UCSD-AML1 (cell line): Measurements from ENCODE around the gene ZFPM1.

Source experiments
- DNase-seq: peaks from one replicate; lab custom pipeline; 2025; ENCODE audit not compliant: unreplicated experiment; lab: John Stamatoyannopoulos, UW

Gene ZFPM1

DNA sequence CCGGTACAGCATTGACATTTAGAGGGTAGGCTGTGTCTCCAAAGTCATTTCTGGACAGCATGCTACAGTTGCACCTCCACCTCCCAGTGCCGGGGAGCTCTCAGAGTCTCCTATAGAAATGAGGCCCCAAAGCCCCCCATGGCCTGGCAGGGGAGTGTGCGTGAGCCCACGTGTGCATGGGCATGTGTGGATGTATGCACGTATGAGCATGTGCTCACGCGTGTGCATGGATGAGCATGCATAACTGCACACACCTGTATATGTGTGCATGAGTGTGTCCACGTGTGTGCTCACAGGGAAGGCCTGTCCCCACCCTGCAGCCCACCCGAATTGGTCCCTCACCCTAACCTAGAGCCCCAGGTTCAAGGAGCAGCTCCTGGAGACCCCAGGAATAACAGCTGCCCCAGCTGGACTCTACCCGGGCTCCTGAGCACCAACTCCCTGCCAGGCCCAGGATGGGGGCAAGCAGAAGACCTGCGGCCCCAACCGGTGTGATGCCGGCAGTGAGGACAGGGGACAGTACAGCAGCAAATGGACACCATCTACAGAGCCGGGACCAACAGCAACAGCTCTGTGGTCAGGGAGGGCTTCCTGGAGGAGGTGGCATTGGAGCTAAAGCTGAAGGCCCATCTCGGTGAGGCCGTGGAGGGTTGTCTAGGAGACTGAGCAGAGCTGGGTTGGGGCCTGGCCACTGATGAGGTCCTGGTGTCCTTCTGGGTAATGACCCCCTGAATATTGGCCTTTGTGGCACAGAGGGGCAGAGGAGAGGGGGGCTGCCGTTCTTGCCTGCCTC is 35.2 kb upstream of the ZFPM1 start:
- DNase-seq, result no peak

DNA sequence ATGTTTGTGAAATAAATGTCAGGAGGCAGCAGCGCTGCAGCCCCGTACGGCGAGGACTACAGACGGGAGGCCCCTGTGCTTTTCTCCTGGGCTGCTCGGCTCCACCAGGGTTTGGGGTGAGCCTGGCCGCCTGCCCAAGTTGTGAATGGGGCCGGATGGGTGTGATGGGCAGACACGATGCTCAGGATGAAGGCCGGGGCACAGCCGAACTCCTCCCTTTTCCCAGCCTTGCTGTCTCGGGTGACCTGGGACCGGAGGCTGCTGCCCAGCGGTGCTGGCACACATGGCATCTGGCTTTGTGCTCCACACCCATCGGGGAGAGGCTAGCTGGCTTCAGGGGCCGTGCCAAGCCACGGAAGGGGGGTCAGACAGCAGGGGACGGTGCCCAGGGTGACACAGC is 34.2 kb upstream of the ZFPM1 start:
- no peak for DNase-seq

DNA sequence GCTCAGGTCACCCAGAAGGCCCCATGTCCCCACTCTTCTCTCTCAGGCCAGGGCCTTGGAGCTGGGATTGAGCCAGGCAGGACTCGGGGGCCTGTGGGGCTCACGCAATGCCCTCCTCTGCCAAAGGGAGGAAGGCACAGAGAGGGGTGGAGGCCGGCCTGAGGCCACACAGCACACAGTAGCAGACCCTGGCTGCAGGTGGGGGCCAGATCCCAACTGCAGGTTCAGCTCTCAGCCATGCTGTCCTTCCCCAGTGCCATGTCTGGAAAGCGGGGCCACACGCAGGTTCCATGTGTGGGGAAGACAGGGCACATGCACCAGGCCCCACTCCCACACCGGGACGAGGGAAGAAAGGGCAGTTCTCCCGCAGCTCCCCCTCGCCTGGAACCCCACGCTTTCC is 33.3 kb upstream of the ZFPM1 start:
- DNase-seq, result no peak

DNA sequence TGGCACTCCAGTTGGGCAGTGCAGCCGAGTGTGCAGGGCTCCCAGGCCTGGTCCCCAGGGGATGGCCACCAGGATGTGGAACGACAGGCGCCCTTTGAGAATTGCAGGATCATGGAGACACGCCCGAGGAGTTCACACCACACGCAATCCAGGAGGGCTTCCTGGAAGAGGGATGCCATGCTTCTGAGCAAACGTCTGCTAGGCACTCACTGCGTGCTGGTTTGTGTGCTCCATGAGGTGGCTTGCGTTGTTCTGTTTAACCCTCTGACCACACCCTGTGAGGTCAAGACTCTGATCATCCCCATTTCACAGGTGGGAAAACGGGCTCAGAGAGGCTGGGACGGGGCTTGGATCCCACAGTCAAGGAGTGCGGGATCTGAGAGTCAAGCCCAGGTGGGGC is 32.6 kb upstream of the ZFPM1 start:
- DNase-seq, result no peak

DNA sequence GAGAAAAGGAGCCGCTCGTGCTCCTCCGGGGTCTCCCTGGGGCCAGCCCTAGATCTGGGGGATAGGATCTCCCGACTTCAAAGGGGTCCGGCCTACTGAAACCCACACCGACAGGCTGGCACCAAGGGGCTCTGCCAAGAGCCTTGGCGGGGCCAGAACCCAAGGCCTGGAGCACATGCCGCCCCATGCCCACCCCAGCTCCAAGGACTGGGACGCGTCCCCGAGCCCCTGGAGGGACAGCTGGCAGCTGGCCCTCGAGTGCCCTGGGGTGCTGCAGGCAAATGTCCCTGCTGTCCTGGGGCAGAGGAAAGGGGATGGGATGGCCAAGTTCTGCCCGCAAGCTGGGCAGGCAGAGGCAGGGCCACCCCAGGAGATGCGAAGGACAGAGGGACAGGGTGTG is 31.8 kb upstream of the ZFPM1 start:
- no peak for DNase-seq

DNA sequence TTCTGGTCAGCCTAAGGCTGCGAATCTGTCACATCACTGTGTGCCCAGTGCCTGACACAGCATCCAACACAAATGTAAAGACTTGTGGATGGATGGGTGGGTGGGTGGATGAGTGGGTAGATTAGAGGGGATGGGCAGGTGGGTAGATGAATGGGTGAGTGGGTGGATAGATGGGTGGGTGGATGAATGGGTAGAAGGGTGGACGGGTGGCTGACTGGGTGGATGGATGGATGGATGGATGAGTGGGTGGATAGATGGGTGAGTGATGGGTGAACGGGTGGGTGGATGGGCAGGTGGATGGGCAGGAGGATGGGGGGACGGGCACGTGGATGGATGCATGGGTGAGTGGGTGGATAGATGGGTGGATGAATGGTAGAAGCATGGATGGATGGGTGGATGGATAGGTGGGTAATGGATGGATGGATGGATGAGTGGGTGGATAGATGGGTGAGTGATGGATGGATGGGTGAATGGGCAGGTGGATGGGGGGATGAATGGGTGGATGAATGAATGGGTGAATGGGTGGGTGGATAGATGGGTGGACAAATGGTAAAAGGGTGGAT is 31.1 kb upstream of the ZFPM1 start:
- no peak for DNase-seq

DNA sequence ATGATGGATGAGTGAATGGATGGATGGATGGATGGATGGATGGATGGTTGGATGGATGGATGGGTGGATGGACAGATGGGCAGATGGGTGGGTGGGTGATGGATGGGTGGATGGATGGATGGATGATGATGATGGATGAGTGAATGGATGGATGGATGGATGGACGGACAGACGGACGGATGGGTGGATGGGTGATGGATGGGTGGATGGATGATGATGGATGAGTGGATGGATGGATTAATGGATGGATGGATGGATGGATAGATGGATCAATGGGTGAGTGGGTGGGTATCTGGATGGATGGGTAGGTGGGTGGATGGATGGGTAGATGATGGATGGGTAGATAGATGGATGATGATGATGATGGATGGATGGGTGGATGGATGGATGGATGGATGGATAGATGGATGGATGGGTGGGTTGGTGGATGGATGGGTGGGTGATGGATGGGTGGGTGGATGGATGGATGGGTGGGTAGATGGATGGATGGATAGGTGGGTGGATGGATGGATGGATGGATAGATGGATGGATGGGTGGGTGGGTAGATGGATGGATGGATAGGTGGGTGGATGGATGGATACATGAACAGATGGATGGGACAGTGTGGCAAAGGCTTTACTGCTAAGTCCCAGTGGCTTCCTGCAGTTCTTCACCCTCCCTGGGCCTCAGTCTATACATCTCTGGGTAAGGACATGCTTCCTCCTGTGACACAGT is 30.2 kb upstream of the ZFPM1 start:
- no peak for DNase-seq

DNA sequence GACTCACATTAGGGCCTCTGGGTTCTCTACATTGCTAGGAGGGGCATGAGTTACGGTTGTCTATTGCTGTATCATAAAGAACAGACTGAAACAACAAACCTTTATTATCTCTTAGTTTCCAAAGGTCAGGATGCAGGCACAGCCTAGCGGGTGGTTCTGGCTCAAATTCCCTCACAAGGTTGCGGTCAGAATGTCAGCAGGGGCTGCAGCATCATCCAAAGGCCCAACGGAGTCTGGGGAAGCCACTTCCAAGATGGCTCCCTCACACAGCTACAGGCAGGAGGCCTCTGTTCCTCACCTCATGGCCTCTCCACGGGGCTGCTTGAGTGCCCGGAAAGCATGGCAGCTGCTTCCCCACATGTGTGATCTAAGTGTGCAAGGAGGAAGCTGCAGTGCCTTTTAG is 29.6 kb upstream of the ZFPM1 start:
- DNase-seq, result no peak

DNA sequence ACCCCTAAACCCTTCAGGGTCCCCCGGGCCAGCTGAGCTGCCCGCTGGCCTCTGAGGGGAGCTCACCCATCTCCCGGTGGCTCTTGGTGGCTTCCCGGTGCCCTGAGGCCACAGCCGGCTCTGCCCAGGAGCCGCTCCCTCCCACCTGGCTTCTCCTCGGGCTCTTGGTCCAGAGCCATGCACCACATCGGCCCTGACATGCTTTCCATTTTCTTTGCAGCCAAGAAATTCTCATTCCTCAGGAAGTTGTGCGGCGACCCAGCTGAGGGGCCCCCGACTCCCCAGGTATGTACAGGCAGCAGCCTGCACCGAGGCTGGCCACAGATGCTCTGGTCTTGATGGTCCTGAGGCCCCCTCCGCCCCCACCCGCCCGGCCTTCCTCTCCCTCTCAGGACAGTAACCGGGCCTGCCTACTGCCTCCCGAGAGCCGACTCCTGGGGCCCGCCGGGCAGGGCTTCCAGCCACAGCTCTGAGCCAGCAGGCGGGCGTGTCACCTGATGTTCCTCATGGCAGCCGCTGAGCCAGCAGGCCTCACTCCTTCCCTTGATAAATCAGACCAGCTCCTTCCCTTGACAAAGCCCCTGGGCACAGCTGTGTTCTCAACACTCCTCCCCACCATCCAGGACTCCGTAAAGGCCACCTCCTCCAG is 28.4 kb upstream of the ZFPM1 start:
- no peak for DNase-seq

DNA sequence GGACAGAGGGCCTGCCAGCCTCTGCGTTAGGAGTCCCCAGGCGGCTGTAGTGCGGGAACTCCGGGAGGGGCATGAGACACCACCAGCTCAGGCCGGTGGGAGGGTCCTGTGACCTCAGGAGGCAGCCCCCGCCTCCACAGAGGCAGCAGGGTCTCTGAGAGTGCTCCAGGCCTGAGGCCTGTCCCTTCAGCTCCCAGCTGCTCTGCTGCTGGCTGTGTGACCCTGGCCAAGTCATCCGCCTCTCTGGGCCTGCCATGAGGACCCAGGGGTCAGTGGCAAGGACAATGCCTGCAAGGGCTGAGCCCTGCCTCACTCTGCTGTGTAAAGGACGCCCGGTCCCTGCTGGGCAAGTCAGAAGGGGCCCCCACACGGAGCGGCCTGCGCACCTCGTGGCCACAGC is 27.1 kb upstream of the ZFPM1 start:
- DNase-seq, result no peak

DNA sequence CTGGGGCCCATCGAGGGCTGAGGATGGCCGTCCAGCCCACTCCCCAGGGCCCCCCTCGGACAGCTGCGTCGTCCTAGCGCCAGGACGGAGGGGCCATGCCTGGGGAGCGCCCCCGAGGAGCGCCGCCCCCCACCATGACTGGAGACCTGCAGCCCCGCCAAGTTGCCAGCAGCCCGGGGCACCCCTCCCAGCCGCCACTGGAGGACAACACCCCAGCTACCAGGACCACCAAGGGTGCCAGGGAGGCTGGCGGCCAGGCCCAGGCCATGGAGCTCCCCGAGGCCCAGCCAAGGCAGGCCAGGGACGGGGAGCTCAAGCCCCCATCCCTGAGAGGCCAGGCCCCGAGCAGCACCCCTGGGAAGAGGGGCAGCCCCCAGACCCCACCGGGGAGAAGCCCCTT is 25.7 kb upstream of the ZFPM1 start:
- no peak for DNase-seq

DNA sequence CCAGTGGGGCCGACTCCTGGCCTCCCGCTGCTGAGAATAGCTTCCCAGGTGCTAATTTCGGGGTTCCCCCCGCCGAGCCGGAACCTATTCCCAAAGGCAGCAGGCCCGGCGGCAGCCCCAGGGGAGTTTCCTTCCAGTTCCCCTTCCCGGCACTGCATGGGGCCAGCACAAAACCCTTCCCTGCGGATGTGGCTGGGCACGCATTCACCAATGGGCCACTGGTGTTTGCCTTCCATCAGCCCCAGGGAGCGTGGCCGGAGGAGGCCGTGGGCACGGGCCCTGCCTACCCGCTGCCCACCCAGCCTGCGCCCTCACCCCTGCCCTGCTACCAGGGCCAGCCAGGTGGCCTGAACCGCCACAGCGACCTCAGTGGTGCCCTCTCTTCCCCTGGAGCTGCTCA is 24.9 kb upstream of the ZFPM1 start:
- no peak for DNase-seq

DNA sequence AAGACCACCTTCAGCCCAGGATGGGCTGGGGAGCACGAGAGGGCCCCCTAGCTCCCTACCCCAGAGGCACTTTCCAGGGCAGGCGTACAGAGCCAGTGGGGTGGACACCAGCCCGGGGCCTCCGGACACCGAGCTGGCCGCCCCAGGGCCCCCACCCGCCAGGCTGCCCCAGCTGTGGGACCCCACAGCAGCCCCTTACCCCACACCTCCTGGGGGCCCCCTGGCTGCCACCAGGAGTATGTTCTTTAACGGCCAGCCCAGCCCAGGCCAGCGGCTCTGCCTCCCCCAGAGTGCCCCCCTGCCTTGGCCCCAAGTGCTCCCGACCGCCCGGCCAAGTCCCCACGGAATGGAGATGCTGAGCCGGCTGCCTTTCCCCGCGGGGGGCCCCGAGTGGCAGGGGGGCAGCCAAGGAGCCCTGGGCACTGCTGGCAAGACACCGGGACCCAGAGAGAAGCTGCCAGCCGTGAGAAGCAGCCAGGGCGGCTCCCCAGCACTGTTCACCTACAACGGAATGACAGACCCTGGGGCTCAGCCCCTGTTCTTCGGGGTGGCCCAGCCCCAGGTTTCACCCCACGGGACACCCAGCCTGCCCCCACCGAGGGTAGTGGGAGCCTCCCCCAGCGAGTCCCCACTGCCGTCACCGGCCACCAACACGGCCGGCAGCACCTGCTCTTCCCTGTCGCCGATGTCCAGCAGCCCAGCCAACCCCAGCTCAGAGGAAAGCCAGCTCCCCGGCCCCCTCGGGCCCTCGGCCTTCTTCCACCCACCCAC is 24.3 kb upstream of the ZFPM1 start:
- no peak for DNase-seq

DNA sequence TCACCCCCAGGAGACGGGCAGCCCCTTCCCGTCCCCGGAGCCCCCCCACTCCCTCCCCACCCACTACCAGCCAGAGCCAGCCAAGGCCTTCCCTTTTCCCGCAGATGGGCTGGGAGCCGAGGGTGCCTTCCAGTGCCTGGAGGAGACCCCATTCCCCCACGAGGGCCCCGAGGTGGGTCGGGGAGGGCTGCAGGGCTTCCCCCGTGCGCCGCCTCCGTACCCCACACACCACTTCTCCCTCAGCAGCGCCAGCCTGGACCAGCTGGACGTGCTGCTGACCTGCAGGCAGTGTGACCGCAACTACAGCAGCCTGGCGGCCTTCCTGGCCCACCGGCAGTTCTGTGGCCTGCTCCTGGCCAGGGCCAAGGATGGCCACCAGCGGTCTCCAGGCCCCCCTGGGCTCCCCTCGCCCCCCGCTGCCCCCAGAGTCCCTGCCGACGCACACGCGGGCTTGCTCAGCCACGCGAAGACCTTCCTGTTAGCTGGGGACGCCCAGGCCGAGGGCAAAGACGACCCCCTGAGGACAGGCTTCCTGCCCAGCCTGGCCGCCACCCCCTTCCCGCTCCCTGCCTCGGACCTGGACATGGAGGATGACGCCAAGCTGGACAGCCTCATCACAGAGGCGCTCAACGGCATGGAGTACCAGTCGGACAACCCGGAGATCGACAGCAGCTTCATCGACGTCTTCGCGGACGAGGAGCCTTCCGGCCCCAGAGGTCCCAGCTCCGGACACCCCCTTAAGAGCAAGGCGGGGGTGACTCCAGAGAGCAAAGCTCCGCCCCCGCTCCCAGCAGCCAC is 23.5 kb upstream of the ZFPM1 start:
- no peak for DNase-seq

DNA sequence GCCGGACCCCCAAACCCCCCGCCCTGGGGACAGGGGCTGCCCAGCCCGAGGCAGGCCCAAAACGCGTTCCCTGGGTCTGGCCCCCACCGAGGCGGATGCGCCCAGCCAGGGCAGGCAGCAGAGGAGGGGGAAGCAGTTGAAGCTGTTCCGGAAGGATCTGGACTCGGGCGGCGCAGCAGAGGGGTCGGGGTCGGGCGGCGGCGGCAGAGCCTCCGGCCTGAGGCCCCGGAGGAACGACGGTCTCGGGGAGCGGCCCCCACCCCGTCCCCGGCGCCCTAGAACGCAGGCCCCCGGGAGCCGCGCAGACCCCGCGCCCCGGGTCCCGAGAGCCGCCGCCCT is 22.9 kb upstream of the ZFPM1 start:
- DNase-seq, result peak; percentile 56

DNA sequence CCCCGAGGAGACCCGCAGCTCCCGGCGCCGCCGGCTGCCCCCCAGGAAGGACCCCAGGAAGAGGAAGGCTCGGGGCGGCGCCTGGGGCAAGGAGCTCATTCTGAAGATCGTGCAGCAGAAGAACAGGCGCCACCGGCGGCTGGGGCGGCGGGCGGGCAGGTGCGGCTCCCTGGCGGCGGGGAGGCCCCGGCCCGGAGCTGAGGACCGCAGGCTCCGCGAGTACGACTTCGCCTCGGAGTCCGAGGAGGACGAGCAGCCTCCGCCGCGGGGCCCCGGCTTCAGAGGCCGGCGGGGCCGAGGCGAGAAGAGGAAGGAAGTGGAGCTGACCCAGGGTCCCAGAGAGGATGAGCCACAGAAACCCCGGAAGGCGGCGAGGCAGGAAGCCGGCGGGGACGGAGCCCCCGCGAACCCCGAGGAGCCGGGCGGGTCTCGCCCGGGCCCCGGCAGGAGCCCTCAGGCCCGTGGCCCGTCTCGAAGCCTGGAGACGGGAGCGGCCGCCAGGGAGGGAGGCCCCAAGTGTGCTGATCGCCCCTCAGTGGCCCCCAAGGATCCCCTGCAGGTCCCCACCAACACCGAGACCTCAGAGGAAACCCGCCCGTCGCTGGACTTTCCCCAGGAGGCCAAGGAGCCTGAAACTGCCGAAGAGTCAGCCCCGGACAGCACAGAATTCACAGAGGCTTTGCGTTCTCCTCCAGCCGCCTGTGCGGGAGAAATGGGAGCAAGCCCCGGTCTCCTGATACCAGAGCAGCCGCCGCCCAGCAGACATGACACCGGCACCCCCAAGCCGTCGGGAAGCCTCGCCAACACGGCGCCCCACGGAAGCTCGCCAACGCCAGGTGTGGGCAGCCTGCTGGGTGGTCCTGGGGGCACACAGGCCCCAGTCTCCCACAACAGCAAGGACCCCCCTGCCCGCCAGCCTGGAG is 22.3 kb upstream of the ZFPM1 start:
- peak; percentile 74 for DNase-seq

DNA sequence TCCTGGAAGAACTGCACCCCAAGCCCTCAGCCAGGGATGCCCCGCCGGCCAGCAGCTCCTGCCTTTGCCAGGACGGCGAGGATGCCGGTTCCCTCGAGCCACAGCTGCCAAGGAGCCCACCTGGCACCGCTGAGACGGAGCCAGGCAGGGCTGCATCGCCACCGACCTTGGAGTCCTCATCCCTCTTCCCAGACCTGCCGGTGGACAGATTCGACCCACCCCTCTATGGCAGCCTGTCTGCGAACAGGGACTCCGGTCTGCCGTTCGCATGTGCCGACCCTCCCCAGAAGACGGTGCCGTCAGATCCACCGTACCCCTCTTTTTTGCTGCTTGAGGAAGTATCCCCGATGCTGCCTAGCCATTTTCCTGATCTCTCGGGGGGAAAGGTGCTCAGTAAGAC is 21.4 kb upstream of the ZFPM1 start:
- no peak for DNase-seq

DNA sequence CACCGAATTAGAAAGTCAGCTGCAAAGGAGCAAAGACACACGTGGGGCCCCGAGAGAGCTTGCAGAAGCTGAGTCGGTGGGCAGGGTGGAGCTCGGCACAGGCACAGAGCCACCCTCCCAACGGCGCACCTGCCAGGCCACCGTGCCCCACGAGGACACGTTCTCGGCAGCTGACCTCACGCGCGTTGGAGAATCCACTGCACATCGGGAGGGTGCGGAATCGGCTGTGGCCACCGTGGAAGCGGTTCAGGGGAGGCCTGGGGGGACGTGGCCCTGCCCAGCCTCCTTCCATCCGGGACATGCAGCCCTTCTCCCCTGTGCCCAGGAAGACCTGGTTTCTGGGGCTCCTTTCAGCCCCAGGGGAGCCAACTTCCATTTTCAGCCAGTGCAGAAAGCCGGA is 20.9 kb upstream of the ZFPM1 start:
- DNase-seq, result no peak

DNA sequence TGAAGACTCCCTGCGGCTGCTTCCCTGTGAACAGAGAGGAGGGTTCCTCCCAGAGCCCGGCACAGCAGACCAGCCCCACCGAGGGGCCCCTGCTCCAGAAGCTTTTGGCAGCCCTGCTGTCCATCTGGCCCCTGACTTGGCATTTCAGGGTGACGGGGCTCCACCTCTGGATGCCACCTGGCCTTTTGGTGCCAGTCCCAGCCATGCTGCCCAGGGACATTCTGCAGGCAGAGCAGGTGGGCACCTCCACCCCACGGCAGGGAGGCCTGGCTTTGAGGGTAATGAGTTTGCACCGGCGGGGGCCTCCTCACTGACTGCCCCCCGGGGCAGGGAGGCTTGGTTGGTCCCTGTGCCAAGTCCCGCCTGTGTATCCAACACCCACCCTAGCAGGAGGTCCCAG is 20.3 kb upstream of the ZFPM1 start:
- no peak for DNase-seq
